ENCODE data around the gene AGFG2. TPM values are rescaled to one million over a fixed set of nuclear protein-coding genes. Genes with fewer than 3 reads are reported as not detected.

The AGFG2 gene
- total and polyA plus RNA-seq, 10 of the 15 experiments (the other 5 are each of a cell fraction or from before 2014, with no cell fraction given), result 0.90 to 71.5 (median 25.4) TPM

GRCh38 chr7:100567751-100568175 lies 28.8 kb downstream of the AGFG2 start (continued):
- TF ChIP-seq PRDM15 (CRISPR knock-in tag; IDR thresholded peaks at IDR 0.05) (no peak), NR2F1 (conservative IDR thresholded peaks at IDR 0.05) (0 out of 2 replicates have a peak, but pooled peaks have one; percentile 31), MEF2B (IDR thresholded peaks at IDR 0.05; ENCODE audit: partially characterized antibody, poor library complexity, severe bottlenecking) (peak; percentile 74), PKNOX1 (IDR thresholded peaks at IDR 0.05) (peak; percentile 21; the same call in 1 of the 2 replicates)

GRCh38 chr7:100568176-100568895 lies 29.3 kb downstream of the AGFG2 start:
- H3K9me3 ChIP-seq (replicated peaks; ENCODE audit: control insufficient read depth, insufficient read depth, low read length), result no peaks in the 10 kb centered on the region
- H3K9ac ChIP-seq (ENCODE audit: control insufficient read depth, insufficient read depth, low read length), result no peak overlapping the region
- H3K4me1 ChIP-seq (ENCODE audit: control insufficient read depth, insufficient read depth, low read length), result peaks cover 30% of the 10 kb centered on the region
- ChIA-PET POLR2A (no interaction called here), SMC1A (ENCODE audit: uncharacterized antibody, unreplicated experiment) (interaction anchor here (0.9 kb wide), 2 partner anchors 9 to 18 kb away, joined by 3 to 4 read pairs; partner anchors contain the start of gene FBXO24), RAD21 (ENCODE audit: unreplicated experiment) (no interaction called here), CTCF (interaction anchor here (0.6 to 12.6 kb wide), 4 partner anchors 8 to 125 kb away, joined by 3 to 190 read pairs (median 6); partner anchors contain the start of genes FBXO24 and LRCH4)
- no peaks in the 10 kb centered on the region for H3K27me3 ChIP-seq (replicated peaks in 1 of 2; ENCODE audit: control insufficient read depth in 2 of 2, insufficient read depth in 2 of 2, low read length in 1 of 2)
- no peak overlapping the region for H3K4me2 ChIP-seq (ENCODE audit: control insufficient read depth, insufficient read depth)
- intact Hi-C loops (cut with micrococcal nuclease; ENCODE audit: unreplicated experiment) (no loop called here), in situ Hi-C loops (cut with MboI) (no loop called here)
- FAIRE-seq, result no peak
- BruUV-seq (replicated peaks), result no TSS peak
- no peaks in the 10 kb centered on the region for H4K20me1 ChIP-seq (ENCODE audit: control insufficient read depth, insufficient read depth)
- no peak overlapping the region for H3K27ac ChIP-seq (ENCODE audit: control insufficient read depth, insufficient read depth)
- H2AFZ ChIP-seq (ENCODE audit: control insufficient read depth, low read depth, low read length), result no peak overlapping the region
- H3K4me3 ChIP-seq, result no peak overlapping the region
- DNase-seq (ENCODE audit: low read depth, low spot score), result no peak
- WGBS (ENCODE audit: insufficient coverage, insufficient replicate concordance, low lambda C conversion rate, missing lambda C conversion rate), result 66% methylated on average over 10 of the region's 11 CpGs
- peaks cover 5 to 8% of the 10 kb centered on the region in 2 experiments; a peak in 3 of 4 replicates for H3K36me3 ChIP-seq (ENCODE audit: control insufficient read depth in 2 of 2, insufficient read depth in 2 of 2, low read length in 1 of 2)
- H3K79me2 ChIP-seq (ENCODE audit: control insufficient read depth, insufficient read depth, low read length), result no peaks in the 10 kb centered on the region
- ATAC-seq, result no peak
- TF ChIP-seq YY1 (IDR thresholded peaks at IDR 0.05; ENCODE audit: low read depth, low read length) (no peak), ZNF274 (IDR thresholded peaks at IDR 0.05; ENCODE audit: insufficient read depth, insufficient read length) (no peak), PML (IDR thresholded peaks at IDR 0.05; ENCODE audit: low read length) (0 out of 2 replicates have a peak, but pooled peaks have one; percentile 41), POLR2AphosphoS2 (IDR thresholded peaks at IDR 0.05; ENCODE audit: low read depth, low read length) (0 out of 2 replicates have a peak, but pooled peaks have one; percentile 62), SPI1 (IDR thresholded peaks at IDR 0.05; ENCODE audit: borderline replicate concordance, insufficient read depth, low read depth, low read length) (no peak), CEBPZ (IDR thresholded peaks at IDR 0.05; ENCODE audit: low read depth, low read length) (no peak), CHD1 (IDR thresholded peaks at IDR 0.05; ENCODE audit: low read depth, low read length) (no peak)

Measured in GM12878 (cell line).